Vagina (tissue), 2 donors: ENCODE data around the gene PXK. TPM values are rescaled to one million over a fixed set of nuclear protein-coding genes. Genes with fewer than 3 reads are reported as not detected.

Experiments
- DNase-seq, 2 donors: peaks; one replicate each; pipeline ENCODE4 v3.0.0-alpha.2; 2017; ENCODE audit errors: extremely low spot score in 2 of 2
- H3K27ac ChIP-seq: fragments of 200-600 bp; sonication (generic); one replicate; pipeline ENCODE4 v1.5.1; 2019
- H3K27me3 ChIP-seq: fragments of 200-600 bp; sonication (generic); one replicate; pipeline ENCODE4 v1.5.1; 2019
- H3K36me3 ChIP-seq, 2 donors: fragments of 200-600 bp; sonication (generic); one replicate each; pipeline ENCODE4 v1.5.1; 2017 to 2019
- H3K4me1 ChIP-seq: fragments of 200-600 bp; sonication (generic); one replicate; pipeline ENCODE4 v1.5.1; 2019
- H3K4me3 ChIP-seq, 2 donors: fragments of 200-600 bp; sonication (generic); 1 replicate in 1 of 2; 2 replicates in 1 of 2; pipeline ENCODE4 v1.5.1; 2016 to 2019
- H3K9me3 ChIP-seq: fragments of 200-600 bp; sonication (generic); one replicate; pipeline ENCODE4 v1.5.1; 2019
- CTCF ChIP-seq, 3 experiments: fragments of 450-650 bp in 2 of 3; fragments of 200-600 bp in 1 of 3; sonication (generic) in 1 of 3; IDR thresholded peaks; one replicate each; pipeline ENCODE4 v1.5.1; 2017 to 2019; ENCODE audit warnings: antibody characterized with exemption in 3 of 3, mild to moderate bottlenecking in 2 of 3, moderate library complexity in 2 of 3
- POLR2A ChIP-seq, 2 donors: fragments of 450-650 bp; IDR thresholded peaks; one replicate each; pipeline ENCODE4 v1.6.1; 2017; ENCODE audit warnings: antibody characterized with exemption in 2 of 2, mild to moderate bottlenecking in 2 of 2, moderate library complexity in 2 of 2
- POLR2AphosphoS5 ChIP-seq, 2 donors: sonication (generic); formaldehyde crosslinking; IDR thresholded peaks; one replicate each; pipeline ENCODE4 v1.9.0; 2017; ENCODE audit warnings: antibody characterized with exemption in 2 of 2, mild to moderate bottlenecking in 2 of 2, low read depth in 1 of 2; ENCODE audit not compliant: insufficient read depth in 1 of 2
- intact Hi-C: fragments of 100-400 bp; cut with DNase I; formaldehyde crosslinking; loops from one replicate; pipeline ENCODE4 v1.15.1; 2023
- total RNA-seq: library from RNA; depleted of rRNA; stranded (reverse); fragments of >200 nt; gene quantifications from one replicate; pipeline ENCODE4 v1.2.3, GENCODE V29; 2016

PXK gene
- total RNA-seq, 1 donor from 2014 or later, result 59.9 TPM

- Histone ChIP-seq H3K27ac (peak overlapping the region; percentile 96), H3K4me3 (peak overlapping the region; percentile 76 to 80)
Measured at GRCh38 chr3:58307639-58308215, 25.0 kb upstream of the PXK start.

DNA sequence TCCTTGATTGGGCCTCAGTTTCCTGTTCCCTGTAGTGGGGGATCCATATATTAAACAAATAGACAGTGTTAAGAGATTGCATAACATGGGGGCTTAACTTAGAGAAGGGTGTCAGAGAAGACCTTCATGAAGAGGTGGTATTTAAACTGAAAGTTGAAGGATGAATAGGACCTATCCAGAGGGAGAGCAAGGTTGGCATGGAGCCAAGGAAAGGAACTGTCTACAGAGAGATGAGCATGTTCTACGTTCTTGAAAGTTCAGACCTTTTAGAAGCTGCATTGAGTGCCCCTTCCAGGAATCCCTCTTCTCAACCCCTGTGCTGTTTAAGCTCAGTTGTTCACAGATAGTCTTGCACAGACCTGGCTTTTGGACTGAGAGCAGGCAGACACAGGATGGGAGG, 24.0 kb upstream of the PXK start:
- no peak for DNase-seq
- no peaks in the 10 kb centered on the region for H3K27me3 ChIP-seq
- H3K27ac ChIP-seq, result no peak overlapping the region
- H3K36me3 ChIP-seq, result peaks cover 0 to 38% of the 10 kb centered on the region in 2 donors
- no peaks in the 10 kb centered on the region for H3K9me3 ChIP-seq
- TF ChIP-seq CTCF (IDR thresholded peaks at IDR 0.05), result no peak
- no peak for TF ChIP-seq POLR2A (IDR thresholded peaks at IDR 0.05)
- TF ChIP-seq POLR2AphosphoS5 (IDR thresholded peaks at IDR 0.05; ENCODE audit: insufficient read depth in 1 of 2, low read depth in 1 of 2), result no peak
- H3K4me3 ChIP-seq, result peak overlapping the region in 1 of 2 donors; percentile 22
- intact Hi-C loops, result no loop called here
- peaks cover 35% of the 10 kb centered on the region for H3K4me1 ChIP-seq

More at GRCh38 chr3:58307639-58308215, 25.0 kb upstream of the PXK start:
- peaks cover 0 to 28% of the 10 kb centered on the region in 2 donors for H3K36me3 ChIP-seq
- intact Hi-C loops, result no loop called here
- H3K27me3 ChIP-seq, result no peaks in the 10 kb centered on the region
- TF ChIP-seq CTCF (IDR thresholded peaks at IDR 0.05) (peak in 2 of 3 experiments; percentile 33 to 40), POLR2AphosphoS5 (IDR thresholded peaks at IDR 0.05; ENCODE audit: insufficient read depth in 1 of 2, low read depth in 1 of 2) (no peak), POLR2A (IDR thresholded peaks at IDR 0.05) (no peak)
- H3K9me3 ChIP-seq, result no peaks in the 10 kb centered on the region
- peaks cover 35% of the 10 kb centered on the region for H3K4me1 ChIP-seq
- no peak for DNase-seq

- no peaks in the 10 kb centered on the region for H3K9me3 ChIP-seq
- peaks cover 0 to 54% of the 10 kb centered on the region in 2 donors for H3K36me3 ChIP-seq
- intact Hi-C loops, result no loop called here
Measured at GRCh38 chr3:58317811-58318210, 14.9 kb upstream of the PXK start.

GRCh38 chr3:58321791-58322190, 10.9 kb upstream of the PXK start:
- Histone ChIP-seq H3K27me3 (no peaks in the 10 kb centered on the region), H3K4me3 (no peak overlapping the region), H3K36me3 (peaks cover 0 to 17% of the 10 kb centered on the region in 2 donors), H3K27ac (no peak overlapping the region), H3K9me3 (no peaks in the 10 kb centered on the region), H3K4me1 (peaks cover 12% of the 10 kb centered on the region)
- DNase-seq, result no peak
- no peak for TF ChIP-seq POLR2A (IDR thresholded peaks at IDR 0.05)
- TF ChIP-seq POLR2AphosphoS5 (IDR thresholded peaks at IDR 0.05; ENCODE audit: insufficient read depth in 1 of 2, low read depth in 1 of 2), result no peak
- TF ChIP-seq CTCF (IDR thresholded peaks at IDR 0.05), result no peak
- intact Hi-C loops, result loop anchor here (5.0 to 10.0 kb wide), 2 partner anchors 91 to 213 kb away; partner anchors contain the start of gene ACOX2

More at GRCh38 chr3:58317811-58318210, 14.9 kb upstream of the PXK start:
- no peak overlapping the region for H3K4me3 ChIP-seq
- no peaks in the 10 kb centered on the region for H3K4me1 ChIP-seq
- no peak for DNase-seq
- no peaks in the 10 kb centered on the region for H3K27me3 ChIP-seq
- H3K27ac ChIP-seq, result no peak overlapping the region
- TF ChIP-seq POLR2A (IDR thresholded peaks at IDR 0.05) (no peak), POLR2AphosphoS5 (IDR thresholded peaks at IDR 0.05; ENCODE audit: insufficient read depth in 1 of 2, low read depth in 1 of 2) (no peak), CTCF (IDR thresholded peaks at IDR 0.05) (no peak)

DNA sequence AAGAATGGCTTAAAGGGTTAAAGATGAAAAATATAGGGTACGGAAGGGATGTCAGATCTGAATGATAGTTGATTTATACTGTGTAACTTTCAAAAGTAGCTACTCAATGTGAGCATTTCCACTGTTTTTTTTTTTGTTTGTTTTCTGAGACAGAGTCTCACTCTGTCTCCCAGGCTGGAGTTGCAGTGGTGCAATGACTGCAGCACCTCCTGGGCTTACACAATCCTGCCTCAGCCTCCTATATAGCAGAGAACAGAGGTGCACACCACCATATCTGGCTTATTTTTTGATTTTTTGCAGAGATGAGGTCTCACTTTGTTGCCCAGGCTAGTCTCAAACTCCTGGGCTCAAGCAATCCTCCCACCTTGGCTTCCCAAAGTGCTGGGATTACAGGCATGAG, 9.9 kb upstream of the PXK start:
- TF ChIP-seq POLR2A (IDR thresholded peaks at IDR 0.05) (no peak), POLR2AphosphoS5 (IDR thresholded peaks at IDR 0.05; ENCODE audit: insufficient read depth in 1 of 2, low read depth in 1 of 2) (no peak), CTCF (IDR thresholded peaks at IDR 0.05) (no peak)
- intact Hi-C loops, result loop anchor here (5.0 to 10.0 kb wide), 2 partner anchors 90 to 212 kb away; partner anchors contain the start of gene ACOX2
- Histone ChIP-seq H3K9me3 (no peaks in the 10 kb centered on the region), H3K27ac (no peak overlapping the region), H3K36me3 (peaks cover 0 to 7% of the 10 kb centered on the region in 2 donors), H3K4me1 (peaks cover 12% of the 10 kb centered on the region), H3K4me3 (no peak overlapping the region), H3K27me3 (no peaks in the 10 kb centered on the region)
- no peak for DNase-seq
